ENCODE results near the gene VPS51. TPM values are rescaled to one million over a fixed set of nuclear protein-coding genes. Genes with fewer than 3 reads are reported as not detected.

Gene VPS51
- total and polyA plus RNA-seq, 2 of the 13 experiments (the other 11 are each of a cell fraction or from before 2014, with no cell fraction given), result 76.3 to 90.6 TPM

GRCh38 chr11:65134952-65135632 is 39.1 kb downstream of the VPS51 start (continued):
- no peak for TF ChIP-seq GLMP (CRISPR knock-in tag; IDR thresholded peaks at IDR 0.05; ENCODE audit: borderline replicate concordance)
- no peak for TF ChIP-seq FOXM1 (CRISPR knock-in tag; IDR thresholded peaks at IDR 0.05)
- no peak for TF ChIP-seq ZNF879 (CRISPR knock-in tag; IDR thresholded peaks at IDR 0.05)
- TF ChIP-seq RFX1 (IDR thresholded peaks at IDR 0.05), result peak; percentile 98
- TF ChIP-seq ZNF652 (CRISPR knock-in tag; IDR thresholded peaks at IDR 0.05; ENCODE audit: borderline replicate concordance, low read depth), result no peak
- TF ChIP-seq ZNF44 (CRISPR knock-in tag; IDR thresholded peaks at IDR 0.05), result no peak
- no peak for TF ChIP-seq ZNF816 (CRISPR knock-in tag; IDR thresholded peaks at IDR 0.05; ENCODE audit: borderline replicate concordance)
- TF ChIP-seq ZNF18 (CRISPR knock-in tag; IDR thresholded peaks at IDR 0.05; ENCODE audit: insufficient replicate concordance), result peak; percentile 55
- TF ChIP-seq ZNF564 (CRISPR knock-in tag; IDR thresholded peaks at IDR 0.05), result no peak
- no peak for TF ChIP-seq ZBTB7A (CRISPR knock-in tag; IDR thresholded peaks at IDR 0.05)
- peak; percentile 61 for TF ChIP-seq PBX2 (CRISPR knock-in tag; IDR thresholded peaks at IDR 0.05)
- TF ChIP-seq GATA4 (IDR thresholded peaks at IDR 0.05; ENCODE audit: borderline replicate concordance, low read depth), result peak; percentile 54
- 0 out of 2 replicates have a peak, but pooled peaks have one; percentile 8 for TF ChIP-seq MYC (CRISPR knock-in tag; IDR thresholded peaks at IDR 0.05; ENCODE audit: borderline replicate concordance)
- no peak for TF ChIP-seq MYNN (CRISPR knock-in tag; IDR thresholded peaks at IDR 0.05; ENCODE audit: low read depth)
- TF ChIP-seq FOXA3 (CRISPR knock-in tag; IDR thresholded peaks at IDR 0.05), result no peak
- TF ChIP-seq TRIM24 (CRISPR knock-in tag; IDR thresholded peaks at IDR 0.05), result no peak
- TF ChIP-seq MLLT10 (CRISPR knock-in tag; IDR thresholded peaks at IDR 0.05), result no peak
- no peak; the same call in 1 of the 2 replicates for TF ChIP-seq ZNF609 (CRISPR knock-in tag; IDR thresholded peaks at IDR 0.05; ENCODE audit: borderline replicate concordance)
- TF ChIP-seq SKIL (CRISPR knock-in tag; IDR thresholded peaks at IDR 0.05; ENCODE audit: borderline replicate concordance), result no peak
- TF ChIP-seq ZNF207 (IDR thresholded peaks at IDR 0.05; ENCODE audit: borderline replicate concordance), result no peak
